Esophagus muscularis mucosa (tissue), 3 donors: Measurements from ENCODE around the gene KDM1A.

Experiments used
- CTCF ChIP-seq, 3 experiments: fragments of 200-600 bp in 2 of 3; fragments of 450-650 bp in 1 of 3; sonication (generic) in 2 of 3; IDR thresholded peaks; one replicate each; pipeline ENCODE4 v1.5.1; 2017 to 2019; ENCODE audit warnings: antibody characterized with exemption in 3 of 3, mild to moderate bottlenecking in 2 of 3, moderate library complexity in 1 of 3
- POLR2A ChIP-seq: fragments of 450-650 bp; IDR thresholded peaks from one replicate; pipeline ENCODE4 v1.6.1; 2017; ENCODE audit warnings: antibody characterized with exemption, moderate library complexity, mild to moderate bottlenecking, low read depth
- POLR2AphosphoS5 ChIP-seq, 2 donors: sonication (generic); formaldehyde crosslinking; IDR thresholded peaks; one replicate each; pipeline ENCODE4 v1.6.1; 2017; ENCODE audit warnings: antibody characterized with exemption in 2 of 2

- TF ChIP-seq CTCF (IDR thresholded peaks at IDR 0.05), result no peak
- no peak for TF ChIP-seq POLR2A
- no peak for TF ChIP-seq POLR2AphosphoS5 (IDR thresholded peaks at IDR 0.05)
Measured at GRCh38 chr1:23126200-23126599, 106.9 kb downstream of the KDM1A start.
